HepG2 (cell line): ENCODE results near the gene ZNF174. TPM values are rescaled to one million over a fixed set of nuclear protein-coding genes. Genes with fewer than 3 reads are reported as not detected.

ENCODE experiments used
- ATAC-seq: fragments of 200-7000 bp; cut with Tn5 transposase; 3 replicates; pipeline ENCODE4 v1.9.1; 2020; ENCODE audit warnings: mild to moderate bottlenecking, moderate library complexity
- BruUV-seq: library from RNA; stranded (reverse); fragments of 400-500 nt; replicated peaks from 2 replicates; lab custom pipeline; 2021; lab: Mats Ljungman, UMichigan
- CTCF ChIA-PET: fragments of 300-600 bp; formaldehyde crosslinking; extraction: SDS; loops from one replicate; lab custom pipeline; 2021; ENCODE audit warnings: low total read pairs, inconsistent platforms, low intra/inter-chr PET ratio; lab: Yijun Ruan, JAX
- POLR2A ChIA-PET: fragments of 350-600 bp; sonication (Branson Sonifier 250); formaldehyde crosslinking; loops from one replicate; lab custom pipeline; 2020; ENCODE audit warnings: antibody characterized with exemption, inconsistent platforms; lab: Yijun Ruan, JAX
- DNase-seq: peaks from one replicate; pipeline ENCODE4 v3.0.0-alpha.2; 2015; ENCODE audit warnings: low spot score
- FAIRE-seq: peaks from 3 replicates; lab custom pipeline; 2011; peaks lifted over from hg19 to GRCh38; lab: Jason Lieb, UNC
- H2AFZ ChIP-seq: one replicate; pipeline ENCODE4 v1.6.1; 2011; ENCODE audit warnings: low read length, inconsistent platforms
- H3K27ac ChIP-seq: fragments of 300-600 bp; 3 replicates; pipeline ENCODE4 v1.8.0; 2011; ENCODE audit warnings: mixed run types, mild to moderate bottlenecking, mixed read lengths, low read length, inconsistent platforms; ENCODE audit not compliant: insufficient read depth; ENCODE audit errors: extremely low read length
- H3K27me3 ChIP-seq, 2 experiments: fragments of 200-600 bp in 1 of 2; 2 replicates in 1 of 2; 3 replicates in 1 of 2; pipeline versions ENCODE4 v1.6.0 to v1.8.0; 2011; ENCODE audit warnings: low read length in 2 of 2, mild to moderate bottlenecking in 2 of 2, moderate library complexity in 2 of 2, inconsistent platforms in 1 of 2; ENCODE audit not compliant: insufficient read depth in 2 of 2, control insufficient read depth in 1 of 2
- H3K36me3 ChIP-seq, 2 experiments: fragments of 200-600 bp in 1 of 2; replicated peaks in 1 of 2; 2 replicates in 1 of 2; 3 replicates in 1 of 2; pipeline versions ENCODE4 v1.5.1 to v1.8.0; 2011; ENCODE audit warnings: low read length in 2 of 2, inconsistent platforms in 1 of 2; ENCODE audit not compliant: insufficient read depth in 2 of 2, control insufficient read depth in 1 of 2
- H3K4me1 ChIP-seq: 2 replicates; pipeline ENCODE4 v1.5.1; 2012; ENCODE audit warnings: low read length, inconsistent platforms; ENCODE audit not compliant: insufficient read depth
- H3K4me2 ChIP-seq: 2 replicates; pipeline ENCODE4 v1.6.0; 2011; ENCODE audit warnings: low read depth, low read length, inconsistent platforms
- H3K4me3 ChIP-seq, 3 experiments: fragments of 200-600 bp in 1 of 3; sonication (generic), shearing (Covaris generic) in 1 of 3; replicated peaks in 1 of 3; 2 replicates each; pipeline ENCODE4 v1.5.1; 2011 to 2016; ENCODE audit warnings: low read length in 3 of 3, inconsistent platforms in 2 of 3, low read depth in 2 of 3, mild to moderate bottlenecking in 2 of 3, control low read depth in 1 of 3, mixed read lengths in 1 of 3; ENCODE audit not compliant: insufficient read depth in 1 of 3
- H3K79me2 ChIP-seq: one replicate; pipeline ENCODE4 v1.6.1; 2011; ENCODE audit warnings: low read length, inconsistent platforms; ENCODE audit not compliant: insufficient read depth
- H3K9ac ChIP-seq: 2 replicates; pipeline ENCODE4 v1.6.0; 2011; ENCODE audit warnings: mild to moderate bottlenecking, low read depth, low read length, inconsistent platforms; ENCODE audit not compliant: insufficient read depth
- H3K9me3 ChIP-seq: 2 replicates; pipeline ENCODE4 v1.5.1; 2012; ENCODE audit warnings: mild to moderate bottlenecking, low read length
- H4K20me1 ChIP-seq: 2 replicates; pipeline ENCODE4 v1.6.0; 2011; ENCODE audit warnings: inconsistent platforms, mild to moderate bottlenecking, low read length, moderate library complexity; ENCODE audit not compliant: insufficient read depth
- MAFF ChIP-seq: IDR thresholded peaks from 2 replicates; pipeline ENCODE4 v1.6.1; 2011; ENCODE audit warnings: low read depth, low read length, improper control_type of control experiment
- MAFK ChIP-seq, 2 experiments: IDR thresholded peaks in 1 of 2; conservative IDR thresholded peaks in 1 of 2; 2 replicates each; pipeline ENCODE4 v1.6.1; 2011; ENCODE audit warnings: improper control_type of control experiment in 2 of 2, low read length in 2 of 2
- MIXL1 ChIP-seq: IDR thresholded peaks from 2 replicates; pipeline ENCODE4 v1.6.1; 2016
- NCOR1 ChIP-seq: fragments of 200-600 bp; sonication (generic); IDR thresholded peaks from 2 replicates; pipeline ENCODE4 v1.7.0; 2017; ENCODE audit warnings: antibody characterized with exemption, low read length, borderline replicate concordance
- NONO ChIP-seq, 2 experiments: fragments of 450-650 bp in 1 of 2; sonication (generic) in 1 of 2; formaldehyde crosslinking in 1 of 2; IDR thresholded peaks in 1 of 2; conservative IDR thresholded peaks in 1 of 2; 2 replicates each; pipeline versions ENCODE4 v1.6.1 to v1.8.0; 2017 to 2022; ENCODE audit warnings: mild to moderate bottlenecking in 1 of 2, missing genetic modification reagents in 1 of 2, moderate library complexity in 1 of 2
- ZNF331 ChIP-seq: sonication (generic); formaldehyde crosslinking; IDR thresholded peaks from 2 replicates; pipeline ENCODE4 v1.4.0; 2020; ENCODE audit warnings: missing genetic modification reagents
- ZNF441 ChIP-seq: sonication (generic); formaldehyde crosslinking; IDR thresholded peaks from 2 replicates; pipeline ENCODE4 v1.7.0; 2021; ENCODE audit warnings: missing genetic modification reagents, borderline replicate concordance
- ZNF790 ChIP-seq: sonication (generic); formaldehyde crosslinking; IDR thresholded peaks from 2 replicates; pipeline ENCODE4 v1.8.0; 2022; ENCODE audit warnings: missing genetic modification reagents, mild to moderate bottlenecking, borderline replicate concordance
- ZSCAN22 ChIP-seq: sonication (generic); formaldehyde crosslinking; IDR thresholded peaks from 2 replicates; pipeline ENCODE4 v1.4.0; 2020; ENCODE audit warnings: mild to moderate bottlenecking, missing genetic modification reagents
- WGBS: methylation state at CpG from one replicate; pipeline ENCODE4 v1.1.6; 2017; ENCODE audit warnings: low lambda C conversion rate; 5-methylcytosine and 5-hydroxymethylcytosine counted together
- in situ Hi-C: cut with HindIII; loops from 2 replicates; pipeline ENCODE4 v1.10.0; 2017; ENCODE audit warnings: low pct_unique_long_range_greater_than_20kb; ENCODE audit not compliant: extremely low pct_ligation_motif_present
- intact Hi-C: fragments of 100-400 bp; cut with micrococcal nuclease; formaldehyde crosslinking; loops from one replicate; pipeline ENCODE4 v1.10.0; 2022; ENCODE audit not compliant: unreplicated experiment
- polyA plus RNA-seq, 8 experiments: library from polyadenylated mRNA; depleted of rRNA in 3 of 8; stranded (reverse) in 7 of 8; unstranded in 1 of 8; fragments of >200 nt; fragmentation: Illumina TruSeq in 4 of 8; extraction: Trizol in 4 of 8; gene quantifications; 2 replicates each; pipeline versions ENCODE4 v1.2.1 to v1.2.3, GENCODE V29; 2011 to 2016; ENCODE audit warnings: low read depth in 4 of 8, missing spikeins in 1 of 8, mixed read lengths in 1 of 8; ENCODE audit not compliant: insufficient read depth in 1 of 8
- total RNA-seq, 5 experiments: library from RNA; depleted of rRNA; stranded (reverse); fragments of >200 nt; fragmentation: Illumina TruSeq; extraction: Trizol; gene quantifications; 2 replicates each; pipeline ENCODE4 v1.2.3, GENCODE V29; 2016; ENCODE audit warnings: low read depth in 1 of 5
- TF ChIP-seq, protein P1 (sequence below): IDR thresholded peaks from 2 replicates; pipeline ENCODE4 v1.6.1; 2012; ENCODE audit warnings: low read length, improper control_type of control experiment
- TF ChIP-seq, protein P2 (sequence below): sonication (generic); formaldehyde crosslinking; conservative IDR thresholded peaks from 2 replicates; pipeline ENCODE4 v1.4.0; 2020; ENCODE audit warnings: mild to moderate bottlenecking, missing genetic modification reagents, moderate library complexity

ZNF174 gene
- total and polyA plus RNA-seq, 2 of the 13 experiments (the other 11 are each of a cell fraction or from before 2014, with no cell fraction given): 8.3 to 10.6 TPM

DNA sequence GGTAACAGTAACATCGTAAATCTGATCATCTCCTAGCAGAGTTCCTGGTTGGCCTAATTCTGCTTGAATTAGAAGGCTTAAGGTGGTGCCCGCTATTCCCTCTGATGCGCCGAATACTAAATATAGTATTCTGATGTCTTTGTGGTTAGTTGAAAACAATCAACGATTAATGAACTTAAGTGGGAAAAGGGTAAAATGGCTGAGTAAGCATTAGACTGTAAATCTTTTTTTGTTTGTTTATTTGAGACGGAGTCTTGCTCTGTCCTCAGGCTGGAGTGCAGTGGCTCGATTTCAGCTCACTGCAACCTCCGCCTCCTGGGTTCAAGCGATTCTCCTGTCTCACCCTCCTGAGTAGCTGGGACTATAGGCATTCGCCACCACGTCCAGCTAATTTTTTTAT is 31.9 kb upstream of the ZNF174 start:
- TF ChIP-seq ZSCAN22: no peak
- TF ChIP-seq ZNF441 (CRISPR knock-in tag): no peak
- no peak for TF ChIP-seq ZNF790 (CRISPR knock-in tag)
- TF ChIP-seq, protein P1, sequence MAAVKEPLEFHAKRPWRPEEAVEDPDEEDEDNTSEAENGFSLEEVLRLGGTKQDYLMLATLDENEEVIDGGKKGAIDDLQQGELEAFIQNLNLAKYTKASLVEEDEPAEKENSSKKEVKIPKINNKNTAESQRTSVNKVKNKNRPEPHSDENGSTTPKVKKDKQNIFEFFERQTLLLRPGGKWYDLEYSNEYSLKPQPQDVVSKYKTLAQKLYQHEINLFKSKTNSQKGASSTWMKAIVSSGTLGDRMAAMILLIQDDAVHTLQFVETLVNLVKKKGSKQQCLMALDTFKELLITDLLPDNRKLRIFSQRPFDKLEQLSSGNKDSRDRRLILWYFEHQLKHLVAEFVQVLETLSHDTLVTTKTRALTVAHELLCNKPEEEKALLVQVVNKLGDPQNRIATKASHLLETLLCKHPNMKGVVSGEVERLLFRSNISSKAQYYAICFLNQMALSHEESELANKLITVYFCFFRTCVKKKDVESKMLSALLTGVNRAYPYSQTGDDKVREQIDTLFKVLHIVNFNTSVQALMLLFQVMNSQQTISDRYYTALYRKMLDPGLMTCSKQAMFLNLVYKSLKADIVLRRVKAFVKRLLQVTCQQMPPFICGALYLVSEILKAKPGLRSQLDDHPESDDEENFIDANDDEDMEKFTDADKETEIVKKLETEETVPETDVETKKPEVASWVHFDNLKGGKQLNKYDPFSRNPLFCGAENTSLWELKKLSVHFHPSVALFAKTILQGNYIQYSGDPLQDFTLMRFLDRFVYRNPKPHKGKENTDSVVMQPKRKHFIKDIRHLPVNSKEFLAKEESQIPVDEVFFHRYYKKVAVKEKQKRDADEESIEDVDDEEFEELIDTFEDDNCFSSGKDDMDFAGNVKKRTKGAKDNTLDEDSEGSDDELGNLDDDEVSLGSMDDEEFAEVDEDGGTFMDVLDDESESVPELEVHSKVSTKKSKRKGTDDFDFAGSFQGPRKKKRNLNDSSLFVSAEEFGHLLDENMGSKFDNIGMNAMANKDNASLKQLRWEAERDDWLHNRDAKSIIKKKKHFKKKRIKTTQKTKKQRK: no peak
- TF ChIP-seq, protein P2, sequence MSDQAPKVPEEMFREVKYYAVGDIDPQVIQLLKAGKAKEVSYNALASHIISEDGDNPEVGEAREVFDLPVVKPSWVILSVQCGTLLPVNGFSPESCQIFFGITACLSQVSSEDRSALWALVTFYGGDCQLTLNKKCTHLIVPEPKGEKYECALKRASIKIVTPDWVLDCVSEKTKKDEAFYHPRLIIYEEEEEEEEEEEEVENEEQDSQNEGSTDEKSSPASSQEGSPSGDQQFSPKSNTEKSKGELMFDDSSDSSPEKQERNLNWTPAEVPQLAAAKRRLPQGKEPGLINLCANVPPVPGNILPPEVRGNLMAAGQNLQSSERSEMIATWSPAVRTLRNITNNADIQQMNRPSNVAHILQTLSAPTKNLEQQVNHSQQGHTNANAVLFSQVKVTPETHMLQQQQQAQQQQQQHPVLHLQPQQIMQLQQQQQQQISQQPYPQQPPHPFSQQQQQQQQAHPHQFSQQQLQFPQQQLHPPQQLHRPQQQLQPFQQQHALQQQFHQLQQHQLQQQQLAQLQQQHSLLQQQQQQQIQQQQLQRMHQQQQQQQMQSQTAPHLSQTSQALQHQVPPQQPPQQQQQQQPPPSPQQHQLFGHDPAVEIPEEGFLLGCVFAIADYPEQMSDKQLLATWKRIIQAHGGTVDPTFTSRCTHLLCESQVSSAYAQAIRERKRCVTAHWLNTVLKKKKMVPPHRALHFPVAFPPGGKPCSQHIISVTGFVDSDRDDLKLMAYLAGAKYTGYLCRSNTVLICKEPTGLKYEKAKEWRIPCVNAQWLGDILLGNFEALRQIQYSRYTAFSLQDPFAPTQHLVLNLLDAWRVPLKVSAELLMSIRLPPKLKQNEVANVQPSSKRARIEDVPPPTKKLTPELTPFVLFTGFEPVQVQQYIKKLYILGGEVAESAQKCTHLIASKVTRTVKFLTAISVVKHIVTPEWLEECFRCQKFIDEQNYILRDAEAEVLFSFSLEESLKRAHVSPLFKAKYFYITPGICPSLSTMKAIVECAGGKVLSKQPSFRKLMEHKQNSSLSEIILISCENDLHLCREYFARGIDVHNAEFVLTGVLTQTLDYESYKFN (CRISPR knock-in tag): no peak
- peak; percentile 64 to 79 for TF ChIP-seq MAFK (conservative IDR thresholded peaks at IDR 0.05 in 1 of 2, IDR thresholded peaks at IDR 0.05 in 1 of 2; ENCODE audit: low read length in 2 of 2)
- TF ChIP-seq NONO (IDR thresholded peaks at IDR 0.05): no peak
- TF ChIP-seq NONO (CRISPR knock-in tag; conservative IDR thresholded peaks at IDR 0.05): no peak
- TF ChIP-seq MIXL1: no peak
- TF ChIP-seq NCOR1: no peak
- peak; percentile 50 for TF ChIP-seq MAFF
- no peak for TF ChIP-seq ZNF331
- ChIA-PET POLR2A (no interaction called here), CTCF (no interaction called here)
- Histone ChIP-seq H3K36me3 (no peaks in the 10 kb centered on the region), H3K27ac (no peak overlapping the region), H3K4me3 (no peak overlapping the region), H3K9me3 (no peaks in the 10 kb centered on the region), H3K27me3 (no peaks in the 10 kb centered on the region; a peak in 1 of 5 replicates), H2AFZ (no peak overlapping the region), H3K9ac (no peak overlapping the region), H3K4me2 (no peak overlapping the region), H4K20me1 (no peaks in the 10 kb centered on the region), H3K4me1 (peaks cover 16% of the 10 kb centered on the region), H3K79me2 (peaks cover 6% of the 10 kb centered on the region)
- ATAC-seq (no peak), FAIRE-seq (no peak), DNase-seq (no peak)
- intact Hi-C loops (no loop called here), in situ Hi-C loops (no loop called here)
- 77% methylated on average over 11 of the region's 11 CpGs for WGBS
- no TSS peak for BruUV-seq
